ENCODE measurements around the gene CINP.

DNA sequence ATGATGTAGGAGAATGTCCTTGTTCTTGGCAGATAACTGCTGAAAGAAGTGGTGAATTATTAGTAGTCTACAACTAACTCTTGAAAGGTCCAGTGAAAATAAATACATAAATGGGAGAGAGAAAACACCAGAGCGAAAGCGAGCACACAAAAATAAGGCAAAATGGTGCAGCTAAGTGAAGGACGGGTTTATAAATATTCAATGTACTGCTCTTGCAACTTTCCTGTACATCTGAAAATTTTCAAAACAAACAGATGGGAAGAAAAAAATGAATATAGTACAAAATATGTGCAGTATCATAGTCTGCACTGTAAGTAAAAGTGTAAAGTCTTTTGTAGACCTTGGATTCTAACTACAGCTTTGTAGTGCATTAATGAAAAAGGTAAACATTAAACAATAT is 59.0 kb downstream of the CINP start:
- TF ChIP-seq EZH2 (IDR thresholded peaks at IDR 0.05; ENCODE audit: low read length, unreplicated experiment): no peak
- no peak for TF ChIP-seq EZH2phosphoT487 (IDR thresholded peaks at IDR 0.05; ENCODE audit: borderline replicate concordance, low read length)
